ENCODE results near the gene DNASE1L2. TPM values are rescaled to one million over a fixed set of nuclear protein-coding genes. Genes with fewer than 3 reads are reported as not detected.

Gene DNASE1L2
- total RNA-seq, 1 experiment from 2014 or later: 0.27 TPM

- CTCF ChIA-PET: no interaction called here
- H3K9me3 Mint-ChIP-seq (ENCODE audit: unreplicated experiment): no peaks in the 10 kb centered on the region
- peak; percentile 71 to 87 for DNase-seq
- intact Hi-C loops (cut with micrococcal nuclease; ENCODE audit: unreplicated experiment): no loop called here
- Histone ChIP-seq H3K4me3 (ENCODE audit: low read depth, low read length) (peak within 1 kb of the TSS; percentile 90), H3K27me3 (replicated peaks; ENCODE audit: control insufficient read depth, insufficient read depth, low read length) (no peaks in the 10 kb centered on the region), H3K9me3 (no peaks in the 10 kb centered on the region), H3K4me1 (no peaks in the 10 kb centered on the region; the same call in 1 of the 2 replicates), H3K36me3 (ENCODE audit: control insufficient read depth, insufficient read depth, low read length) (peaks cover 3% of the 10 kb centered on the region)
- no peak for TF ChIP-seq CTCF (IDR thresholded peaks at IDR 0.05; ENCODE audit: insufficient read depth in 1 of 2, low read depth in 1 of 2, low read length in 1 of 2, severe bottlenecking in 1 of 2, unreplicated experiment in 1 of 2)
- H3K27ac Mint-ChIP-seq (ENCODE audit: unreplicated experiment): peak within 1 kb of the TSS; percentile 1
- H3K36me3 Mint-ChIP-seq (ENCODE audit: insufficient read depth, unreplicated experiment): peaks cover 52% of the 10 kb centered on the region
- POLR2A ChIA-PET: interaction anchor here (0.5 to 0.6 kb wide), 3 partner anchors 9 to 67 kb away, joined by 4 to 5 read pairs (median 4); partner anchors contain the start of gene PGP
- no peaks in the 10 kb centered on the region for H3K27me3 Mint-ChIP-seq (ENCODE audit: insufficient read depth, unreplicated experiment)
- H3K4me3 Mint-ChIP-seq (ENCODE audit: unreplicated experiment): peak within 1 kb of the TSS; percentile 72
- H3K4me1 Mint-ChIP-seq (ENCODE audit: low read depth, unreplicated experiment): peaks cover 14% of the 10 kb centered on the region
- BruUV-seq (replicated peaks): no TSS peak
Measured at GRCh38 chr16:2205104-2205966, 30.9 kb upstream of the DNASE1L2 start, which contains the start of gene MLST8. Gene MLST8 (plus strand): TSS chr16:2205454. CDS start chr16:2206086, 632 bp downstream.

GRCh38 chr16:2205967-2206313 lies 30.3 kb upstream of the DNASE1L2 start:
- Mint-ChIP-seq H3K36me3 (ENCODE audit: insufficient read depth, unreplicated experiment) (peaks cover 58% of the 10 kb centered on the region), H3K27ac (ENCODE audit: unreplicated experiment) (peak overlapping the region; percentile 1), H3K27me3 (ENCODE audit: insufficient read depth, unreplicated experiment) (no peaks in the 10 kb centered on the region), H3K4me1 (ENCODE audit: low read depth, unreplicated experiment) (peaks cover 14% of the 10 kb centered on the region), H3K9me3 (ENCODE audit: unreplicated experiment) (no peaks in the 10 kb centered on the region), H3K4me3 (ENCODE audit: unreplicated experiment) (peak overlapping the region; percentile 72)
- no peaks in the 10 kb centered on the region for H3K27me3 ChIP-seq (replicated peaks; ENCODE audit: control insufficient read depth, insufficient read depth, low read length)
- peaks cover 5% of the 10 kb centered on the region; the same call in 1 of the 2 replicates for H3K4me1 ChIP-seq
- H3K36me3 ChIP-seq (ENCODE audit: control insufficient read depth, insufficient read depth, low read length): peaks cover 3% of the 10 kb centered on the region
- peak overlapping the region; percentile 90 for H3K4me3 ChIP-seq (ENCODE audit: low read depth, low read length)
- intact Hi-C loops (cut with micrococcal nuclease; ENCODE audit: unreplicated experiment): no loop called here
- TF ChIP-seq CTCF (IDR thresholded peaks at IDR 0.05; ENCODE audit: insufficient read depth in 1 of 2, low read depth in 1 of 2, low read length in 1 of 2, severe bottlenecking in 1 of 2, unreplicated experiment in 1 of 2): no peak
- CTCF ChIA-PET: no interaction called here
- DNase-seq: no peak
- no peaks in the 10 kb centered on the region for H3K9me3 ChIP-seq
- BruUV-seq (replicated peaks): no TSS peak
- POLR2A ChIA-PET: interaction anchor here (0.5 to 1.3 kb wide), 3 partner anchors 9 to 67 kb away, joined by 3 to 5 read pairs (median 4); partner anchors contain the start of genes PGP and TRAF7

GRCh38 chr16:2206420-2206779 lies 29.8 kb upstream of the DNASE1L2 start:
- no peaks in the 10 kb centered on the region for H3K9me3 ChIP-seq
- peaks cover 3% of the 10 kb centered on the region for H3K36me3 ChIP-seq (ENCODE audit: control insufficient read depth, insufficient read depth, low read length)
- intact Hi-C loops (cut with micrococcal nuclease; ENCODE audit: unreplicated experiment): no loop called here
- peaks cover 8% of the 10 kb centered on the region; the same call in 1 of the 2 replicates for H3K4me1 ChIP-seq
- BruUV-seq (replicated peaks): TSS peak; percentile 47
- TF ChIP-seq CTCF (IDR thresholded peaks at IDR 0.05; ENCODE audit: insufficient read depth in 1 of 2, low read depth in 1 of 2, low read length in 1 of 2, severe bottlenecking in 1 of 2, unreplicated experiment in 1 of 2): no peak
- peaks cover 14% of the 10 kb centered on the region for H3K4me1 Mint-ChIP-seq (ENCODE audit: low read depth, unreplicated experiment)
- no peaks in the 10 kb centered on the region for H3K27me3 ChIP-seq (replicated peaks; ENCODE audit: control insufficient read depth, insufficient read depth, low read length)
- peak overlapping the region; percentile 90 for H3K4me3 ChIP-seq (ENCODE audit: low read depth, low read length)
- CTCF ChIA-PET: no interaction called here
- peak overlapping the region; percentile 1 for H3K27ac Mint-ChIP-seq (ENCODE audit: unreplicated experiment)
- peak overlapping the region; percentile 72 for H3K4me3 Mint-ChIP-seq (ENCODE audit: unreplicated experiment)
- no peak for DNase-seq
- H3K36me3 Mint-ChIP-seq (ENCODE audit: insufficient read depth, unreplicated experiment): peaks cover 63% of the 10 kb centered on the region
- no peaks in the 10 kb centered on the region for H3K27me3 Mint-ChIP-seq (ENCODE audit: insufficient read depth, unreplicated experiment)
- POLR2A ChIA-PET: interaction anchor here (0.6 to 1.3 kb wide), 2 partner anchors 9 to 51 kb away, joined by 3 to 5 read pairs; partner anchors contain the start of genes PGP and TRAF7
- H3K9me3 Mint-ChIP-seq (ENCODE audit: unreplicated experiment): no peaks in the 10 kb centered on the region
